H9 (cell line): Measurements from ENCODE around the gene GIGYF1. TPM values are rescaled to one million over a fixed set of nuclear protein-coding genes. Genes with fewer than 3 reads are reported as not detected.

Experiments
- DNase-seq: peaks from one replicate; pipeline ENCODE4 v3.0.0-alpha.2; 2017
- H2AFZ ChIP-seq: one replicate; pipeline ENCODE4 v1.6.1; 2013; ENCODE audit warnings: mild to moderate bottlenecking, low read length, control low read depth, moderate library complexity
- H2AK5ac ChIP-seq: 2 replicates; pipeline ENCODE4 v1.6.1; 2013; ENCODE audit warnings: low read length, control low read depth, mixed read lengths; ENCODE audit not compliant: insufficient read length
- H2BK120ac ChIP-seq: one replicate; pipeline ENCODE4 v1.6.1; 2013; ENCODE audit warnings: low read depth, mild to moderate bottlenecking, low read length, control low read depth, inconsistent platforms; ENCODE audit not compliant: poor library complexity, severe bottlenecking
- H2BK12ac ChIP-seq: 2 replicates; pipeline ENCODE4 v1.6.1; 2013; ENCODE audit warnings: low read length, control low read depth, mixed read lengths, low read depth; ENCODE audit not compliant: insufficient read length
- H2BK15ac ChIP-seq: 2 replicates; pipeline ENCODE4 v1.6.1; 2013; ENCODE audit warnings: low read depth, low read length, control low read depth
- H2BK20ac ChIP-seq: one replicate; pipeline ENCODE4 v1.6.1; 2013; ENCODE audit warnings: low read depth, mild to moderate bottlenecking, low read length, control low read depth, inconsistent platforms; ENCODE audit not compliant: poor library complexity, severe bottlenecking
- H2BK5ac ChIP-seq: 2 replicates; pipeline ENCODE4 v1.6.1; 2013; ENCODE audit warnings: low read length, control low read depth, mixed read lengths; ENCODE audit not compliant: insufficient read length
- H3K14ac ChIP-seq: 2 replicates; pipeline ENCODE4 v1.6.1; 2013; ENCODE audit warnings: low read length, control low read depth; ENCODE audit not compliant: insufficient read depth
- H3K18ac ChIP-seq: 2 replicates; pipeline ENCODE4 v1.6.1; 2013; ENCODE audit warnings: low read depth, mild to moderate bottlenecking, mixed read lengths, low read length, control low read depth; ENCODE audit not compliant: insufficient read length
- H3K23ac ChIP-seq: 2 replicates; pipeline ENCODE4 v1.6.1; 2013; ENCODE audit warnings: low read length, control low read depth, mixed read lengths, low read depth; ENCODE audit not compliant: insufficient read length
- H3K23me2 ChIP-seq: 2 replicates; pipeline ENCODE4 v1.6.1; 2013; ENCODE audit warnings: low read depth, mild to moderate bottlenecking, mixed read lengths, low read length, control low read depth; ENCODE audit not compliant: insufficient read length, poor library complexity, severe bottlenecking
- H3K27ac ChIP-seq: 2 replicates; pipeline ENCODE4 v1.5.1; 2013; ENCODE audit warnings: low read length, control low read depth, mixed read lengths, low read depth; ENCODE audit not compliant: insufficient read length
- H3K27me3 ChIP-seq: 2 replicates; pipeline ENCODE4 v1.6.1; 2013; ENCODE audit warnings: low read length, control low read depth, inconsistent platforms; ENCODE audit not compliant: insufficient read depth
- H3K4ac ChIP-seq: 2 replicates; pipeline ENCODE4 v1.6.1; 2013; ENCODE audit warnings: low read depth, mild to moderate bottlenecking, control low read depth, inconsistent platforms, low read length, moderate library complexity
- H3K4me1 ChIP-seq: 2 replicates; pipeline ENCODE4 v1.6.1; 2013; ENCODE audit warnings: low read length, control low read depth, inconsistent platforms; ENCODE audit not compliant: insufficient read depth
- H3K4me2 ChIP-seq: 2 replicates; pipeline ENCODE4 v1.6.1; 2013; ENCODE audit warnings: low read length, control low read depth, mixed read lengths; ENCODE audit not compliant: insufficient read length, insufficient read depth
- H3K56ac ChIP-seq: 2 replicates; pipeline ENCODE4 v1.6.1; 2013; ENCODE audit warnings: low read depth, mild to moderate bottlenecking, mixed read lengths, low read length, control low read depth; ENCODE audit not compliant: insufficient read length
- H3K79me1 ChIP-seq: 2 replicates; pipeline ENCODE4 v1.6.1; 2013; ENCODE audit warnings: low read depth, mild to moderate bottlenecking, moderate library complexity, low read length, control low read depth, inconsistent platforms; ENCODE audit not compliant: insufficient read depth, poor library complexity, severe bottlenecking
- H3K79me2 ChIP-seq: 2 replicates; pipeline ENCODE4 v1.6.1; 2013; ENCODE audit warnings: low read length, control low read depth, inconsistent platforms; ENCODE audit not compliant: insufficient read depth
- H3K9ac ChIP-seq: 2 replicates; pipeline ENCODE4 v1.6.1; 2013; ENCODE audit warnings: low read length, control low read depth, mixed read lengths; ENCODE audit not compliant: insufficient read length; ENCODE audit errors: extremely low read depth
- H3K9me3 ChIP-seq: one replicate; pipeline ENCODE4 v1.6.1; 2013; ENCODE audit warnings: low read depth, low read length, inconsistent platforms; ENCODE audit not compliant: control insufficient read depth
- H3T11ph ChIP-seq: one replicate; pipeline ENCODE4 v1.6.1; 2013; ENCODE audit warnings: mild to moderate bottlenecking, low read length, control low read depth, inconsistent platforms
- H4K20me1 ChIP-seq: one replicate; pipeline ENCODE4 v1.6.1; 2013; ENCODE audit not compliant: control insufficient read depth, insufficient read length, insufficient read depth
- H4K5ac ChIP-seq: 2 replicates; pipeline ENCODE4 v1.6.1; 2013; ENCODE audit warnings: low read depth, mild to moderate bottlenecking, mixed read lengths, low read length, control low read depth; ENCODE audit not compliant: insufficient read length
- H4K8ac ChIP-seq: replicated peaks from 2 replicates; pipeline ENCODE4 v1.6.1; 2013; ENCODE audit warnings: low read length, control low read depth, mixed read lengths, low read depth; ENCODE audit not compliant: insufficient read length
- H4K91ac ChIP-seq: 2 replicates; pipeline ENCODE4 v1.6.1; 2013; ENCODE audit warnings: low read depth, mild to moderate bottlenecking, moderate library complexity, mixed read lengths, low read length, control low read depth; ENCODE audit not compliant: insufficient read length
- H3K27ac Mint-ChIP-seq, 3 experiments: 2 replicates in 2 of 3; 3 replicates in 1 of 3; pipeline ENCODE4 v1.8.0; 2020 to 2021; ENCODE audit warnings: mixed read lengths in 3 of 3, mild to moderate bottlenecking in 1 of 3, moderate library complexity in 1 of 3
- H3K27me3 Mint-ChIP-seq: 2 replicates; pipeline ENCODE4 v1.8.0; 2021; ENCODE audit warnings: low read depth, mild to moderate bottlenecking, moderate library complexity, mixed read lengths
- H3K36me3 Mint-ChIP-seq, 3 experiments: 2 replicates in 2 of 3; 3 replicates in 1 of 3; pipeline ENCODE4 v1.8.0; 2020 to 2021; ENCODE audit warnings: low read depth in 3 of 3, mixed read lengths in 3 of 3; ENCODE audit not compliant: insufficient read depth in 1 of 3
- H3K4me1 Mint-ChIP-seq, 2 experiments: 2 replicates each; pipeline ENCODE4 v1.8.0; 2020; ENCODE audit warnings: mixed read lengths in 2 of 2
- H3K4me3 Mint-ChIP-seq, 2 experiments: 2 replicates in 1 of 2; 3 replicates in 1 of 2; pipeline ENCODE4 v1.8.0; 2020 to 2021; ENCODE audit warnings: mild to moderate bottlenecking in 2 of 2, mixed read lengths in 2 of 2, moderate library complexity in 1 of 2
- H3K9me3 Mint-ChIP-seq, 2 experiments: 2 replicates in 1 of 2; 3 replicates in 1 of 2; pipeline ENCODE4 v1.8.0; 2020; ENCODE audit warnings: mild to moderate bottlenecking in 2 of 2, mixed read lengths in 2 of 2, moderate library complexity in 1 of 2
- WGBS: extraction: QIAGEN DNeasy Blood & Tissue Kit; methylation state at CpG from one replicate; pipeline ENCODE4 v1.1.7; 2013; ENCODE audit warnings: missing lambda C conversion rate, low lambda C conversion rate, mixed read lengths; ENCODE audit not compliant: insufficient read length; ENCODE audit errors: extremely low coverage; 5-methylcytosine and 5-hydroxymethylcytosine counted together
- total RNA-seq: library from RNA; stranded (reverse); gene quantifications from 2 replicates; pipeline ENCODE4 v1.2.1, GENCODE V29; 2021
- TF ChIP-seq, protein P1 (sequence below): fragments of 200-600 bp; sonication (generic); conservative IDR thresholded peaks from 3 replicates; pipeline ENCODE4 v1.8.0; 2021; ENCODE audit warnings: antibody characterized with exemption, mild to moderate bottlenecking

Gene GIGYF1
- total RNA-seq, 1 experiment from 2014 or later = 104 TPM

DNA sequence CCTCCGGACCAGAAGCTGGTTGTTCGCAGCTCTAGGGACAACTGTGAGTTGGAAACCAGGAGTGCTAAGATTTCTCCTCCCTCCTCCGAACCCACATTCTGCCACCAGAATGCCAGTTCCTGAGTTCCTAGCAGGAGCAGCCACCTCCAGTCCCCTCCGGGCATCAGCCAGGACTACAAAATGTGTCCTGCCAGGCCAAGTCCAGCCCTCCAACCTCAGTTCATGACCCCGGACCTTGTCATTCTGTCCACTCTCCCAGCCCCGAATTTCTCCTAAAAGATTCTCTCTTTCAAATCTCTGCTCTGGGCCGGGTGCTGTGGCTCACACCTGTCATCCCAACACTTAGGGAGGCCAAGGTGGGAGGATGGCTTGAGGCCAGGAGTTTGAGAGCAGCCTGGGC lies 41.7 kb upstream of the GIGYF1 start:
- Histone ChIP-seq H3T11ph (no peak overlapping the region), H4K8ac (no peak overlapping the region), H3K79me1 (no peaks in the 10 kb centered on the region), H3K9me3 (no peaks in the 10 kb centered on the region), H2BK120ac (no peak overlapping the region), H3K27ac (no peak overlapping the region), H2BK5ac (no peak overlapping the region), H2AK5ac (no peak overlapping the region), H2AFZ (no peak overlapping the region), H3K18ac (no peak overlapping the region), H2BK12ac (no peak overlapping the region), H4K91ac (no peak overlapping the region), H3K23ac (no peak overlapping the region), H3K14ac (no peak overlapping the region), H3K23me2 (no peaks in the 10 kb centered on the region), H2BK20ac (no peak overlapping the region), H3K4me2 (no peak overlapping the region), H3K9ac (no peak overlapping the region), H3K56ac (no peak overlapping the region), H3K27me3 (no peaks in the 10 kb centered on the region), H4K5ac (no peak overlapping the region), H3K4me1 (no peaks in the 10 kb centered on the region), H3K79me2 (no peaks in the 10 kb centered on the region), H2BK15ac (no peak overlapping the region), H4K20me1 (no peaks in the 10 kb centered on the region), H3K4ac (no peak overlapping the region)
- Mint-ChIP-seq H3K27me3 (peaks cover 7% of the 10 kb centered on the region), H3K27ac (no peak overlapping the region; a peak in 1 of 7 replicates), H3K4me1 (no peaks in the 10 kb centered on the region), H3K9me3 (peaks cover 4% of the 10 kb centered on the region in 2 experiments), H3K4me3 (no peak overlapping the region), H3K36me3 (no peaks in the 10 kb centered on the region; a peak in 1 of 7 replicates)
- no peak for DNase-seq
- no CpG with 5 or more reads among the region's 7 CpGs for WGBS
- TF ChIP-seq, protein P1, sequence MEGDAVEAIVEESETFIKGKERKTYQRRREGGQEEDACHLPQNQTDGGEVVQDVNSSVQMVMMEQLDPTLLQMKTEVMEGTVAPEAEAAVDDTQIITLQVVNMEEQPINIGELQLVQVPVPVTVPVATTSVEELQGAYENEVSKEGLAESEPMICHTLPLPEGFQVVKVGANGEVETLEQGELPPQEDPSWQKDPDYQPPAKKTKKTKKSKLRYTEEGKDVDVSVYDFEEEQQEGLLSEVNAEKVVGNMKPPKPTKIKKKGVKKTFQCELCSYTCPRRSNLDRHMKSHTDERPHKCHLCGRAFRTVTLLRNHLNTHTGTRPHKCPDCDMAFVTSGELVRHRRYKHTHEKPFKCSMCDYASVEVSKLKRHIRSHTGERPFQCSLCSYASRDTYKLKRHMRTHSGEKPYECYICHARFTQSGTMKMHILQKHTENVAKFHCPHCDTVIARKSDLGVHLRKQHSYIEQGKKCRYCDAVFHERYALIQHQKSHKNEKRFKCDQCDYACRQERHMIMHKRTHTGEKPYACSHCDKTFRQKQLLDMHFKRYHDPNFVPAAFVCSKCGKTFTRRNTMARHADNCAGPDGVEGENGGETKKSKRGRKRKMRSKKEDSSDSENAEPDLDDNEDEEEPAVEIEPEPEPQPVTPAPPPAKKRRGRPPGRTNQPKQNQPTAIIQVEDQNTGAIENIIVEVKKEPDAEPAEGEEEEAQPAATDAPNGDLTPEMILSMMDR = no peak
